Activated CD4-positive, CD25-positive, alpha-beta regulatory T cell (primary cell): Measurements from ENCODE around the gene MORN1.

ENCODE experiments used
- DNase-seq, 4 experiments: peaks; one replicate each; lab custom pipeline; 2025; lab: John Stamatoyannopoulos, UW

Gene MORN1

DNA sequence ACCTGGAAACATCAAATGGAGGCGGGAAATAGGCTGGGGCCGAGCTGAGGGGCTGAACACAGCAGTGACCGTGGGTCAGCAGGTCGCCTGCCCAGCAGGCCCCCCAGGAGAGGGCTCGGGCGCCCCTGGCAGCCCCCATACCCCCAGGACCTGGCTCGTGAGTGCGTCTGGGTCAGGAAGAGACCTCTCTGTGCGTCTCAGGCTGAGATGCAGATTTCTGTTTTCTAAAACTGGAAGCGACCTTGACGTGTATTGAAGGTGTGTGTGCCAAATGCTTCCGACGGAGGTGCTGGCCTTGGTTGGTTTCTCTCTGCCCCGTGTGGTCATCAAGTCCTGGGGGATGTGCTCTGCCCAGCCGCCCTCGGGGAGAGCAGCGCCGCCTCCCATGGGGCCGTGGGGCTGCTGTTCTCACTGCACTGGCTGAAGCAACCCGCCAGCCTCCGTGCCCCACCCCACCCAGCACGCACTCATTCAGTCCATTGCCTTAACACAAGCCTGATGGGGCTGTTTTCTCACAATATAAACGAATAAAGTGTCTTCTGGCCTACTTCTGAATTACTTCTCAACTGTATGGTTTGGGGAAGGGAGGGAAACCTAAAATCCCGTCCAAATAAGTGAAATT, 13.6 kb upstream of the MORN1 start:
- no peak for DNase-seq

DNA sequence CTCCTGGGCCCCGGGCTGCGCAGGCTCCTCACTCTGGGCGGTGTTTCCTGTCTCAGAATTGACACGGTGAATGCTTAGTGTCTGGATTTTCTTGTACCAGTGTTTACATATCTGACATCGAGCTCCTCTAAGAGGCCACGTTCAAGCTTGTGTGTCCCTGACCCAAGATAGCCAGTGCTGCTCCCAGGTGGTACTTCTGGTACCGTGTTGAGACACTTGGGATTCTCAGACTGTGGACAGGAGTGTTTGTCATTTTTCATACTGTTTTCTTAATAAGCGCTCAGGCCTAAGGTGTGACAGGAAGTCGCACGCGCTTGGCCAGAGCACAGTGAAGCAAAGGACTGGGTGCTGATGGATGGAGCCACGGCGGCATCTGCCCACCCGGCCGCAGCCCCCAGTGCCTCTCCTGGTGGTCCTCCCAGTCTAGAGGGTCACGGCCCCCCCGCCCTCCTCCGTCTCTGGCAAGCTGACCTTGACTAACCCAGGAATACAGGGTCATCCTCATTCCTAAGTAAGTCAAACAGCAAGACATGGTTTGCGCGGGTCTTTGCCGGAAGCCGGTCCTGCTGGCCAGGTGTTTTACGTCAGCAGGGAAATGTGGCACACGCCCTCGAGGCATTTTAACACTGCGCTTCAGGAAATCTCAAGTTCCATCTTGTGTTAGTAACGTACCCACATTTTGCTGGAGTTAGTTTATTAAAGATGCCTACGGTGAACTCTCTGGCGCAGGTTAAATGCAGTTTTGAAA, 13.0 kb upstream of the MORN1 start:
- no peak for DNase-seq

DNA sequence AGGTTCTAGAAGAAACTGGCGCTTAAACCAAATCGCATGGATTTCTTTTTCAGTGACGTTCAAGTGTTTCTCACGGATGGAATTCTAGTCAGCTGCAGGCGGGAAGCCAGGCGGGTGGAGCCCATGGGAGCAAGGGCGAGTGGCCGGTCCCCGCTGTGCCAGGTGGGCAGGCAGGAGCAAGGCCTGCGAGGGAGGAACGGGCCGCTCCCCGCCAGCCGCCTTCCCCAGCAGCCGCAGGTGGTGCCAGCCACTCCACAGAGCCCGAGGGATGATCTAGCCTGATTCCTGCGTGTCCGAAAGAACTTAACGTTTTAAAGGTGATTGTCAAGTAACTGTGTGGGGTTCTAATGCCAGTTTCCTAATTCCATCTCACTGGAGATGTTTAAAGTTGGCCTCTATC, 11.9 kb upstream of the MORN1 start:
- no peak for DNase-seq

DNA sequence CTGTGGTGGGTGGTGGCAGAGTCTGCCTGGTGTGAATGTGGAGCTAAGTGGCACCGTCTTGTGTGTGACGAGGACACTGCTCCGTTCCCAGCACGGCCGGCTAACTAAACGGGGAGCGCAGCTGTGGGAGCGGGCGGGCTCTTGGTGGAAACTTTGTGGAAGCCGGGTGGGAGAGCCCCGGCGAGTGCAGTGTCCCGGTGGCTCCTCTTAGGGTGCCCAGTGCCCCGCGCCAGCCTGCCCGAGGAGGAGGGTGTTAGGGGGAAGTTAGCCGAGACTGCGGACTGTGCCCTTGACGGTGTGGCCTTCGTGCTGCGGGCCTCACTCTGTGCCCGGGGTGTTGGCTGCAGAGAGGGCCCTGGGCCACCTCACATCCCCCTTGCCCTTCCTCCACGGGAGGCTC, 11.1 kb upstream of the MORN1 start:
- DNase-seq: no peak

DNA sequence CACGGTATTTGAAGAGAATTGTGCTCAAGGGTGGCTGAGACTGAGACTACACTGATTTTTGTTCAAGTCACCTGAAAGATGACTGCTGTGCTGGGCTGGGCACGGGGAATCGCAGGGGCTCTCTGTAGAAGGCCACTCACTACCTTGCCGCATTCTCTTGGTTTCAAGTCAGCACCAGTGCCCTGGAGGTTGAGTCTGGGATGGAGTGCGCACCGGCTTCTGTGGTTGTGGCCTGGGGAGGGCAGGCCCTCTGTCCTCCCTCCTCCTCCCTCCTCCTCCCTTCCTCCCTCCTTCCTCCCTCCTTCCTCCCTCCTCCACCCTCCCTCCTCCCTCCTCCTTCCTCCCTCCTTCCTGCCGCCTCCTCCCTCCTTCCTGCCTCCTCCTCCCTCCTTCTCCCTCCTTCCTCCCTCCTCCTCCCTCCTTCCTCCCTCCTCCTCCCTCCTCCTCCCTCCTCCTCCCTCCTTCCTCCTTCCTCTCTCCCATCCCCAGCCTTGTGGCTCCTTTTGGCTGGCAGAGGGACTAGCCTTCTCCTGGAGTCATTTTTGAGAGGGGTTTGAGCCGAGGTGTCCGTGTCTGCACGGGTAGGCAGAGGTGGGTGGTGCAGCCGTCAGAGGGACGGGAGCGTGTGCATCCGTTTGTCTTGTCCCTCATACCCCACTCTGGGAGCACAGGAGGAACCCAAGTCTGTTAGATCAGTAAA, 9.7 kb upstream of the MORN1 start:
- DNase-seq: no peak

DNA sequence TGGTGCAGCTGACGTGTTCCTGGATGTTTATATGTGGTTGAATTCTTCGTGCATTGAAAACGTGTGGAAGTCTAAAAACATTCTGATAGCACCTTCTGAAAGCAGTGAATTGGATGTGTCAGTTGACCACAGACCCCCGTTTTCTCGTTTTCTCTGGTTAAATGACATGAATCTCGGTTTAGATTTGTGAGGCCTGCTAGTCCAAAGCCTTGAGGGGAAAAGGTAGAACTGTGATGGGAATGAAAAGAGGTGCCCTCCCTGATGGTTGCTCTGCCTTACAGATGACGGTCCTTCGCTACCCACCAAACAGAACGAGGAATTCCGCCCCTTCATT, 9.2 kb upstream of the MORN1 start:
- DNase-seq: no peak

DNA sequence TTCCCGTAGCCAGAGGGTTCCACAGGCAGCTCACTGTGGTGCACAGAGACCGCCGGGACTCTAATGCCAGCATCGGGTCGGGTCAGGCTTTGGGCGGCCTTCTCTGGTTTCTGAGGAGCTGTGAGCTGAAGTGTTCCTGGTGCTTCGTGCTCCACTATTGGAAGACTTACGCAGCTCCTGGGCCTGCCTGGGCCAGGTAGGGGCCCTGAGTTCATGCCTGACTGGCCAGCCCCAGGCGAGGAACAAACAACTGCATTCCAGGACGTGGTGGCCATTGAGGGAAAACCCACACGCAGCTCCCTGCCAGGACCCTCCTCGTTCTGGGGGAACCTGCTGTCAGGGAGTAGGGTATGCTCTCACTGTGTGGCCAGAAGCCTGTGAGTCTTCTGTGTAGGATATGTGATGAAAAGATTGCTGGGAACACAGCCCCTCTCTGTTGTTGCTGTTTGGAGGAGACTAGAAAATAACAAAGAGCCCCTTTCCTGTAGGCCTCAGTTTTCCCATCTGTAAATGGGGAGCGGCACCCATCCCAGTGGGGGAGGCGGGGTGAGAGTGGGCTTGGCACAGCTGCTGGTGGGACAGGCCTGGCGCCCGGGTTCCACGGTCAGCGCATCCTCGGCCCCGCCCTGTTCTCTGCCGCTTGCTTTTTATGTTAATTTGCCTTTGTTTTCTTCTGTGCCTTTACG, 8.7 kb upstream of the MORN1 start:
- no peak for DNase-seq

DNA sequence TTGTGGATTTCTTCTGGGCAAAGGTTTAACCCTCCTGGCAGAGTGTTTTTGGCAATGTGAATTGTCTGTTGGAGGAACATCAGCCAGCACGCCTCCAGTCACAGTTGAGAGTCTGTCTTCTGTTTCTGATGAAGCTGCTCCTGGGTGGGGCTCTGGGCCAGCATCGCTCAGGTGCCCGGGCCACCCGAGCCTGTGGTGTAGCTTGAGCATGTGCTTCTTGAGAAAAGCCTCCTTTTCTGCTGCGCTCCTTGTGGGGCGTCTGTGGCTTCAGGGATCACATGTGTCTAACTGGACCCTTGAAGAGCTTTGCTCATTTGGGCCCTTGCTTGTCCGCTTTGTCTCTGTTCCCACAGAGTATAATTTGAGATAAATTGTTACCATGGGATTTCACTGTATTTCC, 7.5 kb upstream of the MORN1 start:
- no peak for DNase-seq

DNA sequence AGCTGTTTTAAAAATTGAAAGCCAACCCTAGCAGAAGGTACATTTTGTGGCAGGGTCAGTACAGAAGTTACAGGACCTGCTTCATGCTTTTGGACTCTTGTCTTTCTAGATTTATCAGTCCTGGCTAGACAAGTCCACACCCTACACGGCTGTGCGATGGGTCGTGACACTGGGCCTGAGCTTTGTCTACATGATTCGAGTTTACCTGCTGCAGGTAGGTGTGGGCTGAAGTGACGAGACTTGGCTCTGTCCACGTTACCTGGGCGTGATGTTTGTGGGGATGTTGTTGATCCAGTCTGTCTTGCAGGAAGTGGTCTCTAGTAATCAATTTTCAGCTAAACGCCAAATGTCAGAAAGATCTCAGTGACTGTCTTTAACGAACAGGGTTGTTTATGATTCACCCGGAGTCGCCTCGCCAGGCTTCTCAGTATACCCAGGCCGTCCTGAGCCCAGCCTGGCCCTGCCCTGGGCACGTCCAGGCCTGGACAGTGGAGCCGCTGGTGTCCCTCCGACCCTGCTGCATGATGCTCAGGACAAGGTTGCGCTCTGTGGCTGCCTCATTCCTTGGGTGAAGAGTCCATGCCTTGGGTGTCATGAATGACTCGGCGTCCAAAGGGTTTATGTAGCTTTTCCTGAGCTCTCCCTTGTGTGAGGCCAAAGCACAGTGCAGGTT, 5.8 kb upstream of the MORN1 start:
- no peak for DNase-seq

DNA sequence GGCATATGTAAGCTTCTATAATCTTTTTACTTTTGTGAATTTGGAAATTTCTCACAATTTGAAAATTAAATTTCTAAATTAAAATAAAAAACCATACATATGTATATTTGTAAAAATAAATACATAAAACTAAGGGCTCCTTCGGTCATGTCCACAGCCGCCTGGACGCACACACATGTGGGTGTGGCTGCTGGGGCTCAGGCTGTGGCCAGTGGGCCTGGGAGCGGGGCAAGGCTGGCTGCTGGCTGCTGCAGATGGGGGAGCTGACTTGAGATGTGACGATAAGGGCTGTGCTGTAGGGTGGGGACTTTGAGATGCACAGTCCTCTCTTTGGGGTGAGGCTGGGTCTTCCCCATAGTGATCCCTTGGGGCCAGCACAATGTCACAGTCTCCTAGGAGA, 5.1 kb upstream of the MORN1 start:
- no peak for DNase-seq

DNA sequence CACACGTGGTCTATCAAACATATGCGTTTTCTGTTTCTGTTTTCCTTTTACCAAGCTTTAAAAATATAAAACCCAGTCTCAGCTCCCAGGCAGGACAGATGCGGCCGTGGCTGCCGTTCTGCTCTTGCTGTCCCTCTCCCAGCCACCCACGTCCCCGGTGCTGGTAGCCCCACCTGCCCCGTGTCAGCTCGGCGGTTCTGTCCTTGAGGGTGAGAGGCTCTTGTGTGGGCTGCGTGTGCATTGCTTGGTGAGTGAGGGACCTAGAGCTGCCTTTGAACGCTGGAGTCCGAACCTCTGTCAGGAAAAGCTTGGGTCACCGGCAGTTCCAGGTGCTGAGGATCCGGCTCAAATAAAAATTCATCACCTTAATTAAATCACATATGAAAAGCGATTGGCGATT, 4.7 kb upstream of the MORN1 start:
- DNase-seq: no peak

DNA sequence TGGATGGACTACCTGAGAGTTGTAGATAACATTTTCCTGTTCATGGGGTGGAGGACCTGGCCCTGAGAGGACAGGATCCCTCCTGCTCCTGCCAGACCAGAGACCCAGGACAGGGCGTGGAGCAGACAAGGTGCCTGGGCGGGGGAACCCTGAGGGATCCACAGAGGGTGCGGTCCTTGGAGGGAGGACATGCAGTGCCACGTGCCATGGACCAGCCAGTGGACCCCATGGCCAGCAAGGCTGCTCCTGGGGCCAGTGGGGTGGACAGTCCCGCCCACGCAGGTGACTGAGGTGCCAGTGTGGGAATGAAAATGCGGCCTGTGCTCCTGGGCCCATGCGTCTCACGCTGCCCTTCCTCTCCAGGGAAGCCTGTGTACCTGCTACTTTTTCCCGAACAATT, 3.9 kb upstream of the MORN1 start:
- DNase-seq: no peak

DNA sequence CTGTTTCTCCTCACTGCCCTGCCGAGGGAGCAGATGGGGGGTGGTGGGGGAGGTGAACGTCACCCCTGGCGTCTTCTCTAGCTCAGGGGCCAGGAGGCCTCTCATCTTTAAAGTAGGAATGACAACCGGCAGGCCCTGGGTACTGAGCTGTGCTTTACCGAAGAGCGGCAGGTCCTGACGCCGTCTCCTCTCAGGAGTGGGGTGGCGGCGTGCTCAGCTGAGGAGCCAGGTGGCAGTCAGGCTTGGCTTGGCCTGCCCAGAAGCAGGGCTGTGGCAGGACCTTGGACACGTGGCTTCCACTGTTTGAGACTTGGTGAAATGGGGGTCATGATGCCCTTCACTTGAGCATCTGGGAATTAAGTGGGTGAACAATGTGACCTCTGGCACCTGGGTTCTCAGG, 3.4 kb upstream of the MORN1 start:
- DNase-seq: no peak

DNA sequence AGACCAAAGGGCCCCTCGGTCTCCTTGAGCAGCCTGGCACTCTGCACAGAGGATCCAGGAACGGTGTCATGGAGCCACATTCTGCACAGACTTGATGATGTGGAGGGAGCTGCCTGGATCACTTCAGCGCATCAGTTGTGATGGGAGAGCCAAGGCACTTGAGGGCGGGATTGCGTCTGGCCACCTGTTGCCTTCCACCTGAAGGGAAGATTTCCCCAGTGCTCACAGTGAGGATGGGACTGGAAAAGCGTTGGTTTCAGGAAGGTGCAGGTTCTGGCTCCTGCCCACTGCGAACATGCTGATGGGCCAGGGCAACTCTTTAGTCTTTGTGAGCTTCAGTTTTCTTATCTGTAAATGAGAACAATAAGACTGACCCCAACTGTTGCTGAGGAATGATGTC, 2.9 kb upstream of the MORN1 start:
- no peak for DNase-seq

DNA sequence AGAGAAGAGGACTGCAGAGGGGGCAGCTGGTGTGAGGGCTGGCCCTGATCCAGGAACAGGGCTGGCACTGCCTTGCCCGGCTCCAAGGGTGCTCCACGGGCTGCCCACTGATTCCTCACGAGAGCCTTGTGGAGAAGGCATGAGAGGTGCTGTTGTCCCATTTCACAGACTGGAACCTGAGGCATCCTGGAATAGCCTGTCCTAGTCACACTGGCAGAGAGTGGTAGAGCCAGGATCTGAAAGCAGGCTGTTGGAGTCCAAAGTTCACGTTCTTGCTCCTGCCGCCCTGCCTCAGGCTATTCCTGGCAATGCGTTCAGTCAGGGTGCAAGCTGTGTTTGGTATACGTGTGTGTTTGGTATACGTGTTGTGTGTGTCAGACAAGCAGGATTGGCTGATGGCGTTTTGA, 2.1 kb upstream of the MORN1 start:
- no peak for DNase-seq

DNA sequence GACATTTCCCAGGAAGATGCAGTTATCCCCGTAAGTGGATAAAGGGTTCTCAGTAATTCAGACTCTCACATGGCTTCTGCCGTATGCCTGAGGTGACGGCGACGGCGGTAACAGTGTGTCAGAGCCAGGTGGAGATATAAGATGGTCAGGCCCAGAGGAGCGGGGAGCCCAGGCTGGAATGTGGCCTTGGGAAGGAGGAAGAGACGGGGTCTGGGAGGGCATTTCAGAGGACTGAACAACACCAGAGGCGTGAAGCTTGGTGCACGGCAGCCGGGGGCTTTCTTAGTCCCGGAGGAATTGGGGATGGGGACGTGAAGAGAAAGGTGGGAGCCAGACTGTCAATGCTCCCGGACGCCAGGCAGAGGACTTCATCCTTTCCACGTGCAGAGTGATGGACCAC, 1.3 kb upstream of the MORN1 start:
- DNase-seq: no peak

DNA sequence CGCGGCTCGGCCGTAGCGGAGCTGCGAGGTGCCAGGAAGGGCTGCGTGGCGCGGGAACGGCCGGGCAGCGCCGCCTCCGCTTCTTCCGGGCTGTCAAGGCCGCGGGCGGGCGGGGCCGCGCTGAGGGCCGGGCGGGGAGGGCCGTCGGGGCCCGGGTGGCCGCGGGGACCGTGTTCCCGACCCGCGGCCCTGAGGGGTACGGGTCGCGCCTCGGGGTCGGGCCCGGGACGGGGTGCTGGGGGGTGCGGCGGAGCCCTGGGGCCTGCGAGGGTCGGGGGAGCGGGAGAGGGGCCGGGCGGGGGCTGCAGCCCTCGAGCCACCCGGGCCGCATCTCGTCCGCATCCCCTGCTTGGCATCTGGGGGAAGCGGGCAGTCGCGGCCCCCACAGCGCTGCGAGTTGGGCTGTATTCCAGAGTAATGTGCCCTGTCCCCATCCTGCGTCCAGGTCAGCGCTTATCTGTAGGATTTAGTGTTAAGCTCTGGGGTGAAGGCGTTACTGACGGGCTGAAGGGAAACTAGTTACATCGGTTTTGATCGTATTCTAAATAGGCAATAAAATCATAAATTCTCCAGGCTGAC, 666 bp upstream of the MORN1 start:
- DNase-seq: no peak

DNA sequence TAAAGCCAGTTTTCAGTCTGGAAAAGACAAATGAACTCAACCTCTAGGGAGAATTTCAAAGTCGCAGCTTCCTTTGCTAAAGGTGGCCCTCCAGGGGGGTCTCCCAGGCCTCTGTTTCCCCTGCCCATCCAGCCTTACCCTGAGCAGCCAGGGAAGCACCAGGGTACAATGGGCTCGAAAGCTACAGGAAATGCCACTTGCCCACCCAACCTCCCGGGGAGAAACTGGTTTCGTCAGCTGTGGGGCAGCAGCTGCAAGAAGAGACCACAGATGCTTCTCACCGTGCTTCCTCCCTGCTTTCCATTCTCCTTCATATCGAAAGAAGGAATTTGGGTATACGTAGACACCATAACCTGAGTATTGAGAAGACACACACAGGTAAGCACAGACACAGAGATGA, 1.7 kb downstream of the MORN1 start:
- DNase-seq: no peak

DNA sequence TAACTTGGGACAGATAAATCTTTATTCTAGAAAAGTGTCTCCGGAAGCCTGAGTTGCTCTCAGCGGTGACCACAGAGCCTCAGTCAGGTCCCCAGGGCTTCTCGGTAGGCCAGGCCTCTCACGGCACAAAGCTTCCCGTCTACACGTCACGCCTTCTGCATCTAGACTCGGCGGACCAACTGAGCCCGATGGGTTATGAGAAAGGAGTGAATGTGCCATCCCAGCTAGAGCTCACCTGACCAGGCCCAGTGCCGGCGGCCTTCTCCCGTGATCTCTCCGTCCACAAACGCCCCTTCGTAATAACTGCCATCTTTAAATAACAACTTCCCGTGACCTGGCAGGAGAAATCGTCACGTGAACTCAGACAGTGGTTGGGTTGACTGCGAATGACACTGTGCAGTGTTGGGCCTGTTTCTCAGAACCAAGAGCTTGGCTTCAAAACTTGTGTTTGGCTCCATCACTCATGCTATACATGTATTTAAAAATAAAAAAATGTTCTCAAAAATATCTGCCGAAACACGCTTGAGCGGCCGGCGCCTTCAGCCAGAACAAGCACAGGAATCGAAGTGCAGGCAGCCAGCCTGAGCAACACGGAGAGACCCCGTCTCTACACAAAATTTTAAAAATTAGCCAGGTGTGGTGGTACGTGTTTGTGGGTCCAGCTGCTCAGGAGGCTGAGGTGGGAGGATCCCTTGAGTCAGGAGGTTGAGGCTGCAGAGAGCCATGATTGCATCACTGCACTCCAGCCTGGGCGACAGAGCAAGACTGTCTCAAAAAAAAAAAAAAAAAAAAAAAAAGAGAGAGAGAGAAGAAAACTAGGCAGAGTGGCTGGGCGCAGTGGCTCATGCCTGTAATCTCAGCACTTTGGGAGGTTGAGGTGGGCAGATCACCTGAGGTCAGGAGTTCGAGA, 3.1 kb downstream of the MORN1 start:
- no peak for DNase-seq

DNA sequence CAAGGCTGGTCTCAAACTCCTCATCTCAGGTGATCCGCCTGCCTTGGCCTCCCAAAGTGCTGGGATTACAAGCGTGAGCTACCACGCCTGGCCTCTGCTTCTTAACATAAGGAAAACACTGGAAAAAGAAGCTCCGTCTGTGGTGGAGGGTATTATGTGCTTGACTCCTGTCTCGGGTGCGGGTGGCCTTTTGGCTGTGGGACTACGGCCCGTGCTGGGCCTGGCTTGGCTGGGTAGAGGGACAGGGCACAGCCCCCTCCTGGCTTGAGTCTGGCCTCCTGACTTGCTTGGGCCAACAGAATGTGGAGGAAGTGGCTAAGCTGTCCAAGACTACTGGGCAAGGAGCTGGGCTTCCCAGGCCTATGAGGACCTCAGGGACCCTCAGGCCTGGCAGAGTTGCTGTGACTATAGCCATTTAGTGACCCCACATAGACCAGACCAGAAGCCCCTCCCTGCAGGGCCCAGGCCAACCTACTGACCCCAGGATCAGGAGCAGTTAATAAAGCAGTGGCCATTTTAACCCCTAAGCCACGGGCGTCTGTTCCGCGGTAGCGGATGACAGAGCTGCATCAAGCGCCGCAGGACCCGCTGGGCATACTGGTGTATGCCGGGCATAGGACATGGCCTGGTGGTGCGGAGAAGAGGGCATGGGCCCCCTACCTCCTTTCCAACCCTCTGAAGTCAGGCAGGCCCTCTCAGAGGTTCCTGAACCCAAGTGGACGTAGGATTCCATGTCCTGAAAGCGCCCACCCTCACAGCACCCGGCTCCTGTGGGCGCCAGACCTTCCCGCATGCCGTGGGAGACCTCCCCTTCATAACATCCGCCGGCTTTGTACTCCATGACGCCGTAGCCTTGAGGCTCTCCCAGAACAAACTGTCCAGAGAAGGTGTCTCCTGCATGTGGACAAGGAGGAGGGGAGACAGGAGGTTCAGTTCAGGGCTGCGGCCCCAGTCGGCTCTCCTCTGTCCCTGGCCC, 4.4 kb downstream of the MORN1 start:
- no peak for DNase-seq
